DLD1 (cell line): ENCODE data around the gene MYCBP2.
"Not testable (repeated sequence)": the region's sequence is repeated elsewhere in the genome, so short reads cannot be mapped to it uniquely, and the experiment has no call there.

Experiments
- in situ Hi-C: cut with HindIII; loops from 2 replicates; pipeline ENCODE4 v1.10.0; 2017; ENCODE audit warnings: low sequenced_read_pairs

Gene MYCBP2

DNA sequence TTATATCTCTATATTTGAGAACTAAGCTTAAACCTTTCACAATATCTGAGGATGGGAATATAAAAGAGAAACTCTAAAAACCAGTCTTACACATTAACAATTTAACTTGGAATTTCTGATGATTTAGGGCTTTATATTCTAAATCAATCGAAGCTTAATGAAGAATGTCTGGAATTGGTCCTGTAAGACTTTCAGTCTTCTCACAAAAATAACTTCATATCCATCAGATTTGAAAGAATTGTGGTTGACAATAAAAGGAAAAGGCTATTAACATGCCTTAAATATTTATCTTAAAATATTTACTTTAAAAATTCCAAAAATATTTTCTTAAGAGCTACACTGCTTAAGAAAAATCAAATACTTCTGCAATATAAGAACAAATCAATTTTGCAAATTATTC lies 27.3 kb downstream of the MYCBP2 start:
- in situ Hi-C loops = no loop called here

GRCh38 chr13:77298426-77298825 lies 28.5 kb downstream of the MYCBP2 start:
- in situ Hi-C loops = no loop called here

- in situ Hi-C loops = no loop called here
These were observed 35.1 kb downstream of the MYCBP2 start for GRCh38 chr13:77291774-77292173.

- in situ Hi-C loops = no loop called here
These were observed 36.6 kb downstream of the MYCBP2 start for GRCh38 chr13:77290342-77290741.

GRCh38 chr13:77289851-77290250 lies 37.0 kb downstream of the MYCBP2 start:
- in situ Hi-C loops = no loop called here

DNA sequence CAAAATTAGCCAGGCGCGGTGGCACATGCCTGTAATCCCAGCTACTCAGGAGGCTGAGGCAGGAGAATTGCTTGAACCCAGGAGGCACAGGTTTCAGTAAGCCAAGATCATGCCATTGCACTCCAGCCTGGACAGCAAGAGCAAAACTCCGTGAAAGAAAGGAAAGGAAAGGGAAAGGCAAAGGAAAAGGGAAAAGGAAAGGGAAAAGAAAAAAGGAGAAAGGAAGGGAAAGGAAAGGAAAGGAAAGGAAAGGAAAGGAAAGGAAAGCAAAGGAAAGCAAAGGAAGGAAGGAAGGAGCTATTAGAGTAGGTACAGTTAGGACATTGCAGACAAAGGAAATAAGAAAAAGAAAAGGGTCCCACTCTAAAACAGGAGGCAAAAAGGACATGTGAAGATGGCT lies 41.3 kb downstream of the MYCBP2 start:
- in situ Hi-C loops = not testable (repeated sequence)

DNA sequence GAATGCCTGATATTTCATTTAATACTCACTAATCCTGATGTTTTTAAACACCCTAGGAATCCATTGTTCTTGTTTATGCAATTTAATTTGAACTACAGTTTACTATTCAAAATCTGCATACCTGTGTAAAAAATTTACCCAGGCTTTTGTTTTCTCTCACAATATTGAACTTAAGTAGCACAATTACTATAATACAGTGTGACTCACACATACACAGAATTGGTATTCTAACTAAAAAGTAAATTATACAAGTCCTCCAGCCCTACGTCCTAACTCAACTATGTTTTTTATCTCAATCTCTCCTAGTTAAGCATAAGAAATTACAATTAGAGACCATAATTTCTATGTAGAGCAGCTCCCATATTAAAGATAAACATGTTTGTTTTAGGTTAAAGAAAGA lies 41.8 kb downstream of the MYCBP2 start:
- in situ Hi-C loops = no loop called here

DNA sequence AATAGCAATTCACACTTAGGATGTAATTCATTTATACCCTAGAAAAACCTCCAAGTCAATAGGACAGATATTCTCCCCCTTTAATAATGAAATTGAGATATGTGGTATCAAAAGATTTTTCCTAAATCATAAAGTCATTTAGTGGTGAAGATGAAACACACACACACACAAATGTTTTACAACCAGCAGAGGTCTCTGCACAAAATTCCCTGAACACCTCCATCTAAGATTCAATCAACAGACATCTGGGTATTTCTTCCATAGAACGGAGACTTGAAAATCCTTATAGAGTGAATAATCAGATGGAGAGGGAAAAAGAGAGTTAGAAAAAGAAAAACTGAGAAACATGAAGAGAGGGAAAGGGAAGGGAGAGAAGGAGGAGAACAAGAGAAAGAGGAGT lies 52.8 kb downstream of the MYCBP2 start:
- in situ Hi-C loops = no loop called here

- in situ Hi-C loops = no loop called here
These were observed 57.8 kb downstream of the MYCBP2 start for GRCh38 chr13:77269141-77269540.

DNA sequence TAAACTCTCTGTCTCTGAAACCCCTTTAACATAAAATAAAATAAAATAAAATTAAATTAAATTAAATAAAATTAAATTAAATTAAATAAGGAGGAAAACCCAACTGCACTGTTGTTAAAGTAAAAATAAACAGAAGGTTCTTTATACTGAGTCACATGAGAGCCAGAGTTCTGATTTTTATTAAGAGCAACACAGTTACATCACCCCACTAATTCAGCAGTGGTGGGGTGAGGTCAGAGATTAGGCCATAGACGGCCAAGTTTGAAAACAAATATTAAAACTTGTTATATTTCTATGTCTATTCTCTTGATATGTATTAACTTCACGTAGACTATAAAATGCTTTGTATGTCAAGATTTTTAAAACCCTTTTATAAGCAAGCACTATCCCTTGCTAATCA lies 59.5 kb downstream of the MYCBP2 start:
- in situ Hi-C loops = no loop called here

- in situ Hi-C loops = no loop called here
These were observed 61.6 kb downstream of the MYCBP2 start for GRCh38 chr13:77265336-77265735.

DNA sequence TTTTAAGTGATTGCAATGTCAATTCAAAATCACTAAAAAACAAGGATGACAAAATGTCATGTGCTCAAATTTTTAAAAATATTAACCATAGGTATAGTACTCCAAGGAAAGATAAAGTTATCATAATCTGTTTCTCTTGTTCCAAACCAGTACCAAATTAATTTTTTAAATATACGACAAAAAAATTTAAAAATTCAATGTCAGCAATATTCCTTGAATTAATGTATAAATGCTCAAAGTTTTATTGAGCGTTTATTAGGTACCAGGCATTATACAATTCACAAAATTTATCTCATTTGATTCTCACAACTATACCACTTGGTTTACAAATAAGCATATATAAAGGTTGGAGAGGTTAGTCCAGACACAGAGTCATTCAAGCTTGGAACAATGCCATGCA lies 64.7 kb downstream of the MYCBP2 start:
- in situ Hi-C loops = no loop called here

DNA sequence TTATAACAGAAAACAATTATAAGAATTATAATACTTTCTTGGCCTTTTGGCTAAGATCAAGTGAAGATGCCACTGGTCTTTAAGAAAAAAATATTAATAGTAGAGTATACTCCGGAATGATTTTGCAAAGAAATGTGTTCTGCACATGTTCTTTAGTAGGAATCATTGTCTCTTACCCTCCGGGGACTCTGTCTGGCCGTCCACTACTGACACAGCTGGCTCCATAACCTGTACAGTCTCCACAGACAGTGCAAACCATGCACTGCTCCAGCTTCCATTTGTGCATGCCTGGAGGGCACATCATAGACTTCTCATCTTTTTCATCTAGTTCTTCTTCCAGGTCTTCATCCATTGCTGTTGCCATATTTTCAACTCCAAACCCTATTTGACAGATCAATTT lies 75.9 kb downstream of the MYCBP2 start:
- in situ Hi-C loops = no loop called here

DNA sequence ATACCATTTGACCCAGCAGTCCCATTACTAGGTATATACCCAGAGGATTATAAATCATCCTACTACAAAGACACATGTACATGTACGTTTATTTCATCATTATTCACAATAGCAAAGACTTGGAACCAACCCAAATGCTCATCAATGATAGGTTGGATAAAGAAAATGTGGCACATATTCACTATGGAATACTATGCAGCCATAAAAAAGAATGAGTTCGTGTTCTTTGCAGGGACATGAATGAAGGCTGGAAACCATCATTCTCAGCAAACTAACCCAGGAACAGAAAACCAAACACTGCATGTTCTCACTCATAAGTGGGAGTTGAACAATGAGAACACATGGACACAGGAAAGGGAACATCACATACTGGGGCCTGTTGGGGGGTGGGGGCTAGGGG lies 81.7 kb downstream of the MYCBP2 start:
- in situ Hi-C loops = not testable (repeated sequence)

DNA sequence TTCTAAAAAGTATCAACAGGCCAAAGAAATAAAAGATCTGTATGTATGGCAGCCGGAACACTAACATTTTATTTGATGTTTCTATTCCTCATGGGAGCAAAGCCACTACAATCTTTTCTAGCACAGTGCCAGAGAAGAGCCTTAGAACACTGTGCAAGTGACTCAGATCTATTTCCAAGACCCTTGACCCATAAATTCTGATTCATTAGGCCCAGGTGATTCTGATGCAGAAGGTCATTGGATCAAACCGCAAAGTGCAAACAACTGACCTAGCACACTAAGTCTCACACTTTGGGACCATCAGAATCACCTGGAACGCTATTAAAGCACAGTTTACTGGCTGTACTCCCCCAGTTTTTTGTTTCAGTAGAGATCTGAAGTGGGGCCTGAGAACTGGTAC lies 87.6 kb downstream of the MYCBP2 start:
- in situ Hi-C loops = no loop called here

DNA sequence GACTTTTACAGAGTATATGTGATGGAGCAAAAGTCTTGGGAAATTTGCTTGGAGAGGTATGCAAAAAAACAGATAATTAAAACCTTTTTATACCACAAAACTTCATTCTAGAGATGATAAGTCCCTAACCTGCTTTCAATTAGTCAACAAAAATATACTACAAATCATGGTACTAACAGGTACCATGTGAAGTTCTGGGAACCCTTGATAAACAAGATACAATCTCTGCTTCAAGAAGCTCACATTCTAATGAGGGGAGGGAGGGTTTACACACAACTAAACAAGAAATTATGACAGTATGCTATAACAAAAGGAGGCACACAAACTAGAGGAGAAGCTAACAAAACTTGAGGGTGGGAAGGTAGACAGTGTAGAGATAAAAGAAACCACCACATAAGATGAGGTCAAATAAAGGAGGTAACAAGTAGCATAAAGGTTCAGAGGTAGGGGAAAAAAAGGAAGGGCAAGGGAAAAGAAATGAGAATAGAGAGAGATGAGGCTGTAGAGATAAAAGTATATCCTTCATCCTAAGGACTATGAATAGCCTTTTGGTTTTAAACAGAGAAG lies 91.4 kb downstream of the MYCBP2 start:
- in situ Hi-C loops = no loop called here

GRCh38 chr13:77233159-77233558 lies 93.7 kb downstream of the MYCBP2 start:
- in situ Hi-C loops = no loop called here

DNA sequence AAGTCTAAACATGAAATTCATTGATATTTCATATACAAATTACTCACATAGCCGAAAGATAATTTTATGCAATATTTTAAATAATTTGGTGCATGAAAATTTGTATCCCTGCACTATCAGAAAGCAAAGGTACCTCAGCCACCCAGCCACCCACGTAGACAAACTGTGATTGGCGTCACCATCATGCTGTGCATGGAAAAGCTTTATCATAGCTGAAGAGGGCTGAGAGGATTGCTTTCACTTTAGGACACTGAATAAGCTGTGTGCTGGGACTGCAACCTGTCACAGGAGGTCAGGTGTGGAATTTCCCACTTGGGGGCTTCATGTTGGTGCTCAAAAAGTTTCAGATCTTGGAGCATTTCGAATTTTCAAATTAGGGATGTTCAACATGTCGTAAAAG lies 96.3 kb downstream of the MYCBP2 start:
- in situ Hi-C loops = no loop called here

GRCh38 chr13:77225946-77226345 lies 100.9 kb downstream of the MYCBP2 start:
- in situ Hi-C loops = no loop called here

DNA sequence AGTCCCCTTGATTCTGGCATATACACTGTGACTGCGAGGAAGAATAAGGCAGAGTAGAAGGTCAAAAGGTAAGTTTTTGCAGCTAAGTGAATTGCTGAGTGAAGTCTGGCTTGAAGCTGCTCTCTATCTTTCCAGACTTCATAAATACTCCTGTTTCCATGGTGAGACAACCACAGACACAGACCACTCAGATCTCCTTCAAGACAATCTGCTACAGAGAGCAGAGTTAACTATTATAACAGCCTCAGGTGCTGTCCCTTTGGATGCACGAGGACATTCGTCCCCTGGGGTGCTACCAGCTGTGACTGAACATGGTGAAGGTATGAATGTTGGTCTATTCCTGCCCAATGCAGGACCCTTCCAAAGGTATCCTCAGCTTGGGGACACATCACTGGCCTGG lies 104.0 kb downstream of the MYCBP2 start:
- in situ Hi-C loops = no loop called here

GRCh38 chr13:77222000-77222690 lies 104.7 kb downstream of the MYCBP2 start:
- in situ Hi-C loops = no loop called here

- in situ Hi-C loops = no loop called here
These were observed 107.5 kb downstream of the MYCBP2 start for GRCh38 chr13:77219401-77219800.

DNA sequence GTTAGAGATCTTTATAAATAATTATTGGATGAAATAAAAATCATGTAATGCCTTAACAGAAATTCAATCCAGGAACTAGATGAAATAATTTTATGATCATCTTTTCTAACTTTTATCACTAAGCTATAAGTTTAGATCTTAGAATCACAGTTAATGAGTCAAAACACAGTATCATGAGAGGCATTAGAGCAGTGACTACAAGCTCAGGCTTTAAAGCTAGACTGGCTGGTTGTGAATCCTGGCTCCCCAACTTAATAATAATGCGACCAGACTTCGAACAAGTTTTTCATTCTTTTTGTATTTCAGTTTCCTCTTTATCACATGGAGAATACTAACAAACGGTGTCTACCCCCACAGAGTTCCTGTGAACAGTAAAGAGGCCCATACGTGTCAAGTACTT lies 108.6 kb downstream of the MYCBP2 start:
- in situ Hi-C loops = no loop called here
